Measurements from ENCODE around the gene AFAP1.

AFAP1 gene

DNA sequence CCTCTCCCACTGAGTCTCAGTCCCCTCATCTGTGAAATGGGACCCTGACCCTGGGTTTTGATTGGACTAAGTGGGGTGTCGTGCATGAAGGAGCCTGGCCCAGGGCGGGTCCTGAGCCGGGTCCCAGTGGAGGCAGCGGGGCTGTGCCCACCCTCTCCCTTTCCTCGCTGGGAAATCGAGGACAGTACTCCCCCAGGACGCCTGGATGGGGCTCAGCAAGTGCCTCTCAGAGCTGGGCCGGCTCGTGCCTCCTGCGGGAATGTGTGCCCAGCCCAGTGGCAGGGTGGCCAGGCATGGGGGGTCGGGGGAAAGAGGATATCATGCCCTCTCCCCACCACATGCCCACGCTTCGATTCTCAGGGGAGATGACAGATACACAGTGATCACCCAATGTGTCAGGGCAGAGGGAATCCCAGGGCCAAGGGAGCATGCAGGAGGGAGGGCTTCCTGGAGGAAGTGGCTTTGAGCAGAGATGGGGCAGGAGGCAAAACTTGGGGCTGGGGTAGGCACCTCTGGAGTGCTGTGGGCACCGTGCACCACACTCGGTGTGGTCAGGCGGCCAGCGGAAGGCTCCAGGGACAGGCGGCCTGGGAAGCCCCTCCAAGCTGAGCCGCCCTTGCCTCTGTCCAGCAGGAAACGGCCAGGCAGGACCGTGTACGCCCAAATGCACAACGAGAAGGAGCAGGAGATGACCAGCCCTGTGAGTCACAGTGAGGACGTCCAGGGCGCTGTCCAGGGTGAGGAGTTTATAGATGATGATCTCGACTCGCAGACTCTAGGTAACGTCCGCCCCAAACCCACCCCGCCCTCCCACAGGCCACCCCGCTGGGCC is 203.0 kb downstream of the AFAP1 start:
- no peak for DNase-seq (ENCODE audit: low spot score)

DNA sequence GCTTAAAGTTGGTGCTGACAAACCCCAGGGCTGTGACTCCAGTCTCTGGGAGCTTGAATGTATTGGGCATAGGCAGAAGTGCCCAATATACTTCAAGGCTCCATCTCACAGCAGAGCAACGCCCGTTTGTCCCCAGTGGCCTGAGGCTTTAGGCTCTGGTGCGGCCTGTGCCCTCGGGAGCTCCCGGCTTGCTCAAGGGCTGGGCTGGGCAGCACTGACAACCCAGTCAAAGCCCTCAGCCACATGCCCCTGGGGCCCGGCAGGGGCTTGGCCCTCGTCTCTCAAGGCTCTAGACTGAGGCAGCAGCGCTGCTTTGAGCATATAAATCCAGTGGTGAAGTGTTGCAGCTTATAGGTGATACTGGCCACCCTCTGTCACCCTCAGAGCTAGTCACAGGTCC is 203.7 kb downstream of the AFAP1 start:
- DNase-seq (ENCODE audit: low spot score): no peak

DNA sequence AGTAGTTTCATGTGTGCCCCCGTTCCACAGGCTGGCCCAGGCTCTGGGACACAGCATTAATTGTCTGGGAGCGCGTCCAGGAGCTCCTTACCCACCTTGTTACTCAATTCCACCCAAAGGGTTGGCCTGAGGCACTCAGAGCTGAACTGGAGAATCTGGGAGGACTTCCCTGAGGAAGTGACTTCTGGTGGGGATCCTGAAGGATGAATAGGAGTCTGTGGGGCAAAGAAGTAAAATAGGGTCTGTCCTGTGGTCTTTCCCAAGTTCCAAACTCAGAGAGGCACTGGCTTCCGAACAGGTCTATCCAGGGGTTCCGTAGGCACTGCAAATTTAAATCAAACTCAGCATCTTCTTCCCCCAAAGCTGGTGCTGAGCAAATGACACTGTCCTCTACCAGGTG is 204.3 kb downstream of the AFAP1 start:
- no peak for DNase-seq (ENCODE audit: low spot score)

DNA sequence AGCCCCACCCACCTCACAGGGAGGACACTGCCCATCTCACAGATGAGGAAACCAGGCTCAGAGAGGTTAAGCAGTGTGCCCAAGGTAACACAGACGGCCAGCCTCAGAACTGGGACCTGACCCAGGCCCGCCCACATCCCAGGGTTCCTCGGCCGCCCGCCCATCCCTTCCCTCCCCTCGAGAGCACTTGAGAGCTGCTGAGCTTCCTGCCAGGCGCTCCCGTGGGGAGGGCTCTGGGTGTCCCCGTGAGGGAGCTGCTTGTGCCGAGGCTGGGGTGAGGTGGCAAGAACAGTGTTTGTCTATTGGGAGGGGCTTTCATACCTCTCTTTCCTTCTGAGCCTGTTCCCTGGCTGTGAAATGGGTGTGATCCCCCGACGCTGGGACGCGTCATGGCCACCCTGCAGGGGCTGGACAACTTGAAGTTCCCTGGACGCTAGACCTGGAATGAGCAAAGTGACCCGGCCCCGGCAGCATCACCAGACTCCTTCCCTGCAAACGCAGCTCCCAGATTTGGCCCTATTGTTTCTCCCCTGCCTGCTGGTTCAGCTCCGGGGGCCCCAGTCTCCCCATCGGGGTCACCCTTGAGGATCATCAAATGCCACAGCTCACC is 204.9 kb downstream of the AFAP1 start:
- no peak for DNase-seq (ENCODE audit: low spot score)

DNA sequence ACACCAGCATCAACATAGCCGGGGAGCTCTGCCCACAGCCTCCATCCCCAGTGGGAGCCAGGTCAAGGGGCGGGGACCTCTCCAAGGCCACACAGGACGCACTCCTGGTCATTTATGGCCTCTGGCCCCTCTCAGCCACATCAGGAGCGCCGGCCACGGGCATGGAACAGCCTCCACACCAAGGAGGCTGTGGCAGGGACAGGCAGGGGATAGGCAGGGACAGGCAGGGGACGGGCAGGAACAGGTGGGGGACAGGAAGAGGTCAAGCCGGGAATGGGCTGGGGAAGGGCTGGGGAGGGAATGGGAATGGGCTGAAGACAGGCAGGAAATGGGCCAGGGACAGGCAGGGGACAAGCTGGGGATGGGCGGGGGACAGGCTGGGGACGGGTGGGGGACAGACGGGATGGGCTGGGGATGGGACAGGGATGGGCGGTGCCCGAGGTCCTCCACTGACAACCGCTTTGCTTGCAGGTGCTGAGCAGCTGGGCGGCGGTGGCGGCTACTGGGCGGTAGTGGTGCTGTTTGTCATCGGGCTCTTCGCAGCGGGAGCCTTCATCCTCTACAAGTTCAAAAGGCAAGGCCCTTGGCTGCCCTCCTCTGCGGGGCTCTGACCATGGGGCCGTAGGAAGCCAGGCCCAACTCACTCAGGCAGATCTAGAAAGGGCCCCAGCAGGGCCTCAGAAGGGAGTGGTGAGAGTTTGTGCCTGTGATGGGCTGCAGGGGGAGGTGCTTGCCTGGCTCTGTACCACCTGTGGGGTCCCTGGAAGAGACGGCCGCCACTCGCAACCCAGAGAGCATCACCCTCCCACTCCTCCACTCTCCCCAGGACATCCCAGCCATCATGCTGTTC is 205.6 kb downstream of the AFAP1 start:
- DNase-seq (ENCODE audit: low spot score): no peak

DNA sequence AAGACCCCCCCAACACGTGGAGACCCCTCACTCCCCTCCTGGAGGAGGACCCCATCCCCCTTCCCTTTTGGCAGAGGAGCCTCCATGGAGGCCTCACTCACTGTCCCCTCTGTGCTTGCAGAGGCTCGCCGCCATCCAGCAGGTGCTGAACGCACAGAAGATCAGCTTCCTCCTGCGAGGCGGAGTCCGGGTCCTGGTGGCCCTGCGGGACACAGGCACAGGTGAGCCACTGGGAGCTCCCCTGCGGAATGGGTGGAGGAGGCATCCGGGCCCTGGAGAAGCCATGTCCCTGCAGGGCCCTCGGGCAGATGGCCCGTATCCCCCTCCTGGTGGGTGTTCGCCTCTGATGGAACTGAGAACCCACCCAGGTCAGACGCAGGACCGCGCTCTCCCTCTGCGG is 206.5 kb downstream of the AFAP1 start:
- DNase-seq (ENCODE audit: low spot score): no peak

DNA sequence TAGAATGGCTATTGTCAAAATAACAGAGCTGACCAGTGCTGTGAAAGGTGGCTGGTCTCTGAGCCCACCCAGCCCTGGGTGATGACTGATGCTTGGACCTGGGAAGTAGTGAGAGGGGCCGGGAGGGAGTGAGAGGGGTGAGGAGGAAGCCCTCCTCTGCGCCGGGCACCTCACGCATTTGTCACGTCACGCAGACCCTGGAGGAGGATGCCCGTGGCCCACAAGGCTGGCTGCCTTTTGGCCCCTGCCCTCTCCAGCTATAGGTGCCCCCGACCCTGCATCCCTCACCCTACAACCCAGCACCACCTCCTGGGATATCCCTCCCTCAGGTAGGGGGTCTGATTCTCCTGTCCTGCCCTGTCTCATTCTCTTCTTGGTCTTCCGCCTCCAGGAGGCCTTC is 207.4 kb downstream of the AFAP1 start:
- no peak for DNase-seq (ENCODE audit: low spot score)

DNA sequence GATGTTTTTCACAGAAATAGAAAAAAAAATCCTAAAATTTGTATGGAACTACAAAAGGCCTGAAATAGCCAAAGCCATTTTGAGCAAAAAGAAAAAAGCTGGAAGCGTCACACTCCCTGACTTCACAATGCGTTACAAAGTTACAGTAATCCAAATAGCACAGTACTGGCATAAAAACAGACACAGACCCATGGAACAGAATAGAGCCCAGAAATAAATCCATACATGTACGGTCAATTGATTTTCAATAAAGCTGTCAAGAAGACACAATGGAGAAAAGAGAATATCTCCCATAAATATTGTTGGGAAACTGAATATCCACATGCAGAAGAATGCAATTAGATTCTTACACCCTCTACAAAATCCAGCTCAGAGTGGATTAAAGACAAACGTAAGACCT is 208.2 kb downstream of the AFAP1 start:
- no peak for DNase-seq (ENCODE audit: low spot score)

DNA sequence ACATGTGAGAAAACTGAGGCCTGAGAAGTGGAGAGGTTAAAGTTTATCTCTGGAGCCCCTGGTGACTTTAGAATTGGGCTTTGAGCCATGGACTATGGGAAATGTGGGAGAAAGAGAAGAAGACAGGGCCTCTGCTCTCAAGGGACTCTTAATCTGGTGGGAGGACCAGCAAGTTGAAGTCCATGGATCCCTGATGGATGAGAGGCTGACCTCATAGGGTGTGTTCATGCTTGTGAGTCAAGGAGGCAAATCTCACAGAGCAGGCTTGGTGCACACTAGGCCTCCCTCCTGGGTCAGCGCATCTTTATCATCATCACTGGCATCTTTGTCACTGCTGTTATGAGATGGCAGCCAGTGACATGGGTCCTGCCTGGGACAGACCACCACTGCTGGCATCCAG is 211.9 kb downstream of the AFAP1 start:
- DNase-seq (ENCODE audit: low spot score): no peak

DNA sequence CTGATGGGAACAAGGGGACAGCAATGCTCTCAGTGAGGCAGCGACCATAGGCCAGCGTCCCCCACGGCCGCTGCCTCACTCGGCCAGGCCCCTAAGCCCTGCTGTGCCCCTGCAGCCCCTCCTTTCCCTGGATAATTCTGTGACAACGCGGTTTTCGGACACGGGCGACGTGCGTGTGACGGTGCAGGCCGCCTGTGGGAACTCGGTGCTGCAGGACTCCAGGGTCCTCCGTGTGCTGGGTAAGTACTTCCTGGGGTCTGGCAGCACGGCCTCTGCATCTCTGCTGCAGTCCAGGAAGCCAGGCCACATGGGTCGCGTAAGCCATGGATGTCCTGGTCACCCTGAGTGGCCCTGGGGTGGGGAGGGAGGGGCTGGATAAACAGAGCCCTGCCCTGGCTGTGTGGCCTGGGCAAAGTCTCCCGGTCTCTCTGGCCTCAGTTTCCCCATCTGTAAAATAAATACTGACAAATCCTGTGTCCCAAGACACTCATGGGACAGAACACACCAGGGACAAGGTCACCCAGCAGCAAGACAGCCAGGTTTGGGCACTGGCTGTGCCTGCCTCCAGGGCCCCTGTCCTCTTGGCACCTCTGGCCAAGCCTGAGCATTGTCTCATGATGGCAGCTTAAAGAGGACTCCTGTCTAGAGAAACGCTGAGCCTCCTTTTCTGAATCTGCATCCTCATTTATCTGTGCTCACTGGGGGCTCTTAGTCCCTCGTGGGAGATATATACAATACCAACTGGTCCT is 212.8 kb downstream of the AFAP1 start:
- no peak for DNase-seq (ENCODE audit: low spot score)

DNA sequence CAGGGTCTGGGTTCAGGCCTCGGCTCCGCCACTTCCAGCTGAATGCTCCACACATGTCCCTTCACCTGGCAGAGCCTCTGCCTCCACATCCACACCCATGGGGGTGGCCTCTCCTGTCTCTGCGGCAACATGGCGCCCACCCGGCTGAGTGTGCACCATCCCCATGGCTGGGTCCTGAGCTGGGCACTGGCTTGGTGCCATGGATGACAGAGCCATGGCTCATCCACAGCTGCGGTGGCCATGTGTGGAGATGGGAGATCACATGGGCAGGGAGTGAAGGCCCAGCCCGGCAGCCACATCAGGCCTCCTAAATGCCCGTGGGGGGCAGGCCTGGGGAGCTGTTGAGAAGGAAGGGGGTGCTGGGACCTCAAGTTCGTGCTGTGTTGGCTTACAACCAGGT is 213.7 kb downstream of the AFAP1 start:
- no peak for DNase-seq (ENCODE audit: low spot score)

DNA sequence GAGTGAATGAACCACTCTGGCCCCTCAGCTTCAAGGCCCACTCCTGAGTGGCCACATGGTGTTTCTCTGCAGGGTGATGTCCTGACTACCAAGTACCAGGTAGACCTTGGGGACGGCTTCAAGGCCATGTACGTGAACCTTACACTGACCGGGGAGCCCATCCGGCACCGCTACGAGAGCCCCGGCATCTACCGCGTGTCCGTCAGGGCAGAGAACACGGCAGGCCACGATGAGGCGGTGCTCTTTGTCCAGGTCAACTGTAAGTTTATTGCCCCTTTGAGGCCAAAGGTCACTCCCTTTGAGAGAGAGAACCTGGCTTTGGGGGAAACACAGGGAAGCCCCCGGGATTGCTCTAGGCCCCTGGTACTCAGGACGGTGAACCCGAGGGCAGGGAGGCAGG is 216.0 kb downstream of the AFAP1 start:
- no peak for DNase-seq (ENCODE audit: low spot score)

DNA sequence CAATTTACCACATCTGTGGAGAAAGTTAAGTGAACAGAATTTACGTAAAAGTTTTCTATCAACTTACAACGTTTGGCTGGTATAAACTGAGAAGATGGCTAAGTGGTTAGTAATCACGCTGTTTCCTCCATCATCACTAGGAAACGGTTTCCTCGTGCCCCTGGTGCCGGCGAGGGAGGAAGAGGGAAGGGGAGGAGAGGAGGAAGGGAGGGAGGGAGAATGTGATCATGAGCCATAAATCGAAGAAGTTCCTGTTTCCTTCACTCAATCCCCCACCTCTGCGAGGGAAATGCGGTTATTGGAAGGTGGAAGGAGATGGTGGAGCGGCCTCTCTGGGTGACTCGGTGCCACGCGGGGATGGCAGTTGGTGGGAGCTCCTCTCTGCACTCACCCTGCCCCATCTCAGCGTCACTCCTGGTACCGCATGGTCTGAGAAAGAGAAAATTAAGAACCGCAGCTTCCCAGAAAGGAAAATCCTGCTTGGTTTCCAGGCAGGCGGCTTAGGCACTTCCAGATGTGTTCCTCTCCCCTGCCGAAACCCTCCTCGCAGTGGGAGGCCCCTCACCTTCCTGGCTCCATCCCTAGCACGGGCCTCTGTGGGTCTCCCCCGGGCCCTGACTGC is 216.8 kb downstream of the AFAP1 start:
- no peak for DNase-seq (ENCODE audit: low spot score)

DNA sequence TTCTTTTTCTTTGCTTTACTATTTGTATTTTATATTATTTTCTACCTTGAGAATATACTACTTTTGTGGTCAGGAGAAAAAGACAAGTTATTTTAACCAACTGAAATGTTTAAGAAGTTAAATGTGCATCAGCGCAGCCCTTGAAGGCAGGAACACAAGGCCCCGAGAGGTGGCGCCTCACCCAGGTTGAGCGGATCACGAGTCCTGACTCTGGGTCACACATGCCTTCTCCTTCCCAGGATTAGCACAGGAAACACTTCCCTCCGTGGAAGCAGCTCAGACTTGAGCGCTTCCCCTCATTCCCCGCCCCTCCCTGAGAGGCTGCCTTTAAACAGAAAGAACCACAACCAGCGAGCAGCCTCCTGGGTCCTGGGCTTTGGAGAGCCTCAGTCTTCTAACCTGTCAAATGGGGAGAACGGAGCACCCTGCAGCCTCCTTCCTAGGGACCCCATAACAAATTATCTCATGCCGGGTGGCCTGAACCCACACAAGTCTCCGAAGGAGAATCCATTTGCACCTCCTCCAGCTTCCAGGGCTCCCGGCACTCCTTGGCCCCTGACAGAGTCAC is 217.6 kb downstream of the AFAP1 start:
- no peak for DNase-seq (ENCODE audit: low spot score)

DNA sequence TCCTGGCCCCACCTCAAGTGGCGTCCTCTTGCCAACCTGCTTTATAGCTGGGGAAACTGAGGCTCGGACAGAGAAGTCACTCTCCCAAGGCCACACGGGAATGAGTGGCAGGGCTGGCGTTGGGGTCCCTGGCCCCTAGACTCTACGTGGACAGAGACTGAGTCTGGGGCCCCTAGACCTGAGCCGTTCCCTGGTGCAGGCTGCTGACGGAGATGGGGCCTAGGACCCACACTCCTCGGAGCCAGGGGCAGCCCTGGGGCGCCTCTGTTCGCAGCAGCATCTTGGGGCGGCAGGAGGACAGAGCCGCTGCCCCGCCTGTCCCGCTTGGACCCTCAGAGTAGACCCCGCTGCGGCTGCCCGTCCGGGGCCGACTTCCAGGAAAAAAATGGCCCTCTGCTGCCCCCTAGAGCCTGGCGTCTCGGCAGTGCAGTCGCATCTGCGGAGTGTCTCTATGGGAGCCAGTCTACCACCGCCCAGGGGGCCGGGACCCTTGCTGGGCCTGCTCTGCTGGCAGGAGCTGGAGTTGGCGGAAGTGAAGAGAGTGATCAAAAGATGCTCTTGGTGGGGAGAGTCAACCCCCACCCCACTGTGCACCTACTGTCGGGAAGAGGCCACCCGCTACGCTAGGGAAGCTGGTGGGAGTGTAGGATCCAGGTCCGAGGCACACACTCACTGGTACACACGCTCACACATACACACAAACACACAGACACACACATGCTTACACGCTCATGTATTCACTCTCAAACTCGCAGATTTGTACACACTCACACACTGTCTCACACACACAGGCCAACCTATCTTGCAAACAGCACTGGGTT is 220.1 kb downstream of the AFAP1 start:
- DNase-seq (ENCODE audit: low spot score): peak; percentile 53

DNA sequence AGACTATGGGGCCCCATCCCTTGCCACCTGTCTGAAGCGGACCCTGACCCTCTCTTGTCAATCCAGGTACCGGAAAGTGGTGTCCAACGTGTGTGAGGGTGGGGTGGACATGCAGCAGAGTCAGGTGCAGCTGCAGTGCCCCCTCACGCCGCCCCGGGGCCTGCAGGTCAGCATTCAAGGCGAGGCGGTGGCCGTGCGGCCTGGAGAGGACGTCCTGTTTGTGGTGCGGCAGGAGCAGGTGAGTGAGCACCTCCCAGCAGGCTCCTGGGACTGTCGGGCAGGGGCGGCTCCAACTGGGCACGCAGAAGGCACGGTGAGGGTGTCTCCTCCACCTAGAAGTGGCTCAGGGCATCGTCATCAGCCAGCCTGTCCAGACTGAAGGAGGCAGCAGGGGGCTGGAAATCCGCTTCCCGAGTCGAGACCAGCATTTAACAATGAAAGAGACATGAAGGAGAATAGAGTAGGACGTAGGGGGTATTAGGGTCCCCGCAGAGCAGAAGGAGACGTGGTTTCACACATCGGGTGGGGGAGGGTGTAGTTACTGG is 221.6 kb downstream of the AFAP1 start:
- no peak for DNase-seq (ENCODE audit: low spot score)

DNA sequence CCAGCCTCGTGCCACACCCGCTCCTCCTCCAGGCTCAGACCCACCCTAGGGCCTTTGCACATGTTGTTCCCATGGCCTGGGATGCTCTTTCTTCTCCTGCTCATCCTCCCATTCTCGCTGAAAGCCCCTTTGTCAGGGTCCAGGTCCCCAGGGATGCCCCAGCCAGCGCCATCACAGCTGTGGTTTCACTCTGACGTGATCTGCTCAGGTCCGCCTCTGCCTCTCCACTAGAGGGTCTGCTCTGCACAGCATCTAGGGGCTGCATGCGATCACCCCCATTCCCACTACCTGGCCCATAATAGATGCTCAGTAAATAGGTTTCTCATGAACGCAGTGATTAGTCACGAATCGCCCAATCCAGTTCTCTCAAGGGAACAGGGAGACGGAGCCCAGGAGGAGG is 222.5 kb downstream of the AFAP1 start:
- no peak for DNase-seq (ENCODE audit: low spot score)

DNA sequence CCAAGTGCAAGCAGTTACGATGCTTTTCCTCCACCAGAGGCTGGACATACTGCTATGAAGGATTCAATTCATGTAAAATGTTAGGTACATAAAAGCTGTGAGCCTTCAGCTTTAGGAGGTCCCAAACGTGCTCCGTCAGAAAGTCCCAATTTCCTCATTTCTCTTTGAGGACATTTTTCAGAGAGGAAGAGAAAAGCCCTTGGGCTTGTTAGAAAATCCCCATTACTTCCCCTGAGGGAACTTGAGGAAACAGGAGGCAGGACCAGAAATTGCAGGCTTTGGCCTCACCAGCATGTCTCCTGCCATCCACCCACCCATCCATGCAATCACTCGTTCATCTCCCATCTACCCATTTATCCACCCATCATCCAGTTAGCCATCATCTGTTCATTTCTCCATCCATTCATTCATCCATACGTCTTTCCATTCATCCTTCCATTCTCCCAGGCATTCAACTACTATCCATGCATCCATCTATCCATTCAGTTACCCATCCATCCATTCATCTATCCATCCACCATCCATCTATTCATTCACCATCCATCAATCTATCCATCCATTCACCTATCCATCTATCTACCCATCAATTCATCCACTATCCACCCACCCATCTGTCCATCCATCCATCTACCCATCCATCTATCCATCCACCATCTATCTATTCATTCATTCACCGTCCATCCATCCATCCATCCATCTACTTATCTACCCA is 223.5 kb downstream of the AFAP1 start:
- no peak for DNase-seq (ENCODE audit: low spot score)

DNA sequence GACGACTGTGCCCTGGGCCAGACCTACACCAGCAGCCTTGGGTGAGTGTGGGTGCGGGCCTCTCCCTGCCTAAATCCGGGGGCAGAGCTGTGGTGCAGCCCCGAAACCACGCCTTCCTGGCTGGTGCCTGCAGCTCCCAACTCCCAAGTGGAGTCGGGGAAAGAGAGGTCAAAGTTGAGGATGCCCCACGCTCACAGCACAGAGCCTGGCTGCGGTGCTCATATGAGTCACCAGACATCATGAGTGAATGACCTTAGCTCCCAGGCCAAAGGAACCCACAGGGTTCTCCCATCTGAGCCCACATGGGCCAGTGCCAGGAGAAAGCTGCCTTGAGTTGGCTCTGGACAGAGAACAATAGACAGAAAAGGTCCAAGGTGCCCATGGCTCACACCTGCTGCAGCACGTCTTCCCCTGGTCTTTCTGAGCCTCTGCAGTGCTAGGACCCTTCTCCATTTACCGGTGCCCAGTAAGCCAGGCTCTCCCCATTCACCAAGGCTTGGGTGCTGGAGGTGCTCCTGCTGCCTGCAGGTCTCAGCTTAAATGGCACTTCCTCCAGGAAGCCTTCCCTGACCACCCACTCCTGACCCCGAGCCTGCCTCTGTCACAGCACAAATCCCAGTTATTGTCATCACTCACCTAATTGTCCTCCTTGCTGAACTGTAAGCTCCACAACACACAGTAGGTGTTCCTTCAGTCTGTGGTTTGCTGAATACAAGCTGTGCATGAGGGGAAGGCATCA is 224.2 kb downstream of the AFAP1 start:
- DNase-seq (ENCODE audit: low spot score): no peak
